Transverse colon (tissue), 3 donors: Measurements from ENCODE around the gene GPSM1.

ENCODE experiments used
- CTCF ChIP-seq, 5 experiments: fragments of 200-600 bp in 3 of 5; fragments of 450-650 bp in 2 of 5; sonication (generic) in 3 of 5; IDR thresholded peaks; 1 replicate in 2 of 5; 2 replicates in 3 of 5; pipeline ENCODE4 v1.5.1; 2016 to 2017; ENCODE audit warnings: antibody characterized with exemption in 5 of 5, inconsistent platforms in 3 of 5, mild to moderate bottlenecking in 2 of 5, moderate library complexity in 1 of 5
- EP300 ChIP-seq: sonication (generic); formaldehyde crosslinking; IDR thresholded peaks from one replicate; pipeline ENCODE4 v1.6.1; 2017; ENCODE audit warnings: antibody characterized with exemption, low read depth
- POLR2A ChIP-seq: fragments of 450-650 bp; IDR thresholded peaks from one replicate; pipeline ENCODE4 v1.6.1; 2016; ENCODE audit warnings: antibody characterized with exemption, mild to moderate bottlenecking, moderate library complexity

GRCh38 chr9:136405481-136405880 lies 78.1 kb downstream of the GPSM1 start:
- TF ChIP-seq CTCF (IDR thresholded peaks at IDR 0.05) (no peak), POLR2A (no peak), EP300 (no peak)
